Medulla oblongata (tissue), 1 donor: ENCODE data around the gene ASIC5.
A peak's percentile ranks its signal among the peaks of the same experiment; 100 is the strongest.

Experiments used
- DNase-seq: peaks from one replicate; pipeline ENCODE4 v3.0.0-alpha.2; 2015; ENCODE audit errors: extremely low spot score

Gene ASIC5

GRCh38 chr4:155879767-155880166, 13.7 kb upstream of the ASIC5 start:
- DNase-seq = no peak

DNA sequence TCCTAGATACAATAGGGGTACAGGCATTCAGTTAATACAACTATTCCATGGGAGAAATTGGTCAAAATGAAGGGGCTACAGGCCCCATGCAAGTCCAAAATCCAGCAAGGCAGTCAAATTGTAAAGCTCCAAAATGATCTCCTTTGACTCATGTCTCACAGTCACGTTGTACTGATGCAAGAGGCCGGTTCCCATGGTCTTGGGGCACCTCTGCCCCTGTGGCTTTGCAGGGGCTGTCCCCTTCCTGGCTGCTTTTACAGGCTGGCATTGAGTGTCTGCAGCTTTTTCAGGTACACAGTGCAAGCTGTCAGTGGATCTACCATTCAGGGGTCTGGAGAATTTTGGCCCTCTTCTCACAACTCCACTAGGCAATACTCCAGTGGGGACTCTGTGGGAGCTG, 12.5 kb upstream of the ASIC5 start:
- DNase-seq = no peak

DNA sequence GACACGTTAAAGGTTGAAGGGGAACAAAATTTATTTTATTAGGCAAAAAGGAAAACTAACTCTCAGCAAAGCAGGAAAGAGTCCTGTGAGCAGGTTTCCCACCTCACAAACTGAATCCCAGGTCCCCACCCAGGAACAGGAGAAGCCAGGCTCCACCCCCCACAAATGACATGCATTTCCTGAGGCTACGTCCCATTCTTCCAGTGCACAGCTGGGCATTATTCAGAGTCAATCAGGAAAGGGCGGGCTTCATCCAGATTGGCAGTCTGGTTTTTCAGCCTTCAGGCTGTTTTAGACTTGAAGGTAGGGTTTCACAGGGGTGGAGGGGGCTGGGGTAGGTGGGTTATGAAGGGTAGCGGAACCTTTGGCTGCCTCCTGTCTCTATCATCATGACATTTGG, 11.9 kb upstream of the ASIC5 start:
- DNase-seq = no peak

DNA sequence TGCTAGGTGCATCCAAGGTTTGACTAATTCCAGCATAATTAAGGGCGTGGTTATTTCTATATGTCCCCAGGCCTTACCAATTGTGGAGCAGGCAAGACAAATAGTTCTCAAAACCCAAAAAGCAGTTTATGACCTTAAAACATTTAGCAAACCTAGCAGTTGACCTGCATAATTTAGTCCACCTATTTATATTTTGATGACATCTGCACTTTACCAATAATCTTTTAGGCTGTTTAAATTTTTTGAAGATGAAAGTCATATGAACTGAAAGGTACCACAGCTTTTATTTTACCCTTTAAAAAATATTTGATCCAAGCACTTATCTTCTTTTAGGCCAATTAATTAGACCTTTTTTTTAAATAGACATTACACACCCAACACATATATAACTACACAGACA, 9.8 kb upstream of the ASIC5 start:
- DNase-seq = no peak

DNA sequence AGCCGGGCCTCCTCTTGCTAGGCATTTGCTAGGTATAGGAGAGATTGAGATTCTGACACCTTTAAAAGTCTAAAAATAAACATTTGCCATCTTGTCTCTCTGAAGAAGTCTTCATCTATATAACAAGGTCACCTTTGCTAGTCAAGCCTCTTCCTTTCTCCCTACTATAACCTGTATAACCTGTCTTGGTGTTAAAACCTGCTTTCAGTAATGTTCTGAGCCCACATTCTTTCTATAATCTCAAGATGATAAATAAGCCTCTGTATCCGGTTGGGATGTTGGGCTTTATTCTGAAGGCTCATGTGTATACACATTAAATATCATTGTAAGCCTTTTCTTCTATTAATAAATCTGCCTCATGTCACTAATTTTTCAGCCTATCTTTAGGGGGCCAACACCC, 10.2 kb downstream of the ASIC5 start:
- DNase-seq = no peak

- no peak for DNase-seq
Observed at GRCh38 chr4:155854582-155855226, 11.4 kb downstream of the ASIC5 start.

DNA sequence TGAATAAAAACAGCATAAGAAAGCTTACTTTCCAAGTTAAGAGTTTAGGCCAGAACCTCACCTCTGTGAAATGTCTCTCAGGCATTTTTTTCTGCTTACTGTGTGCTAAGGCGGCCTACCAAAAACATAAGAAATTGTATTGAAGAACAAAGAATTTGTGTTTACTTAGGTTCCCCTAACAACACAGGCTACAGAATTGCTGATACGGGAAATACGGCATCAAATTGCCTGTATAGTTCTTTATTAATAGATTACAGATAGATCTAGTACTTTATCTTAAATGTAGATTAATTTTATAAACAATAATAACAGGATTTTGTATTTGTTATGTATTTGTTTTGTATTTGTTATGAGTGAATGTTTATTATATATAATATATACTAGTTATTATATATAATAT, 12.9 kb downstream of the ASIC5 start:
- DNase-seq = no peak

- DNase-seq = no peak
Observed at GRCh38 chr4:155849042-155849441, 17.0 kb downstream of the ASIC5 start.

- no peak for DNase-seq
Observed at GRCh38 chr4:155846929-155847328, 19.1 kb downstream of the ASIC5 start.

DNA sequence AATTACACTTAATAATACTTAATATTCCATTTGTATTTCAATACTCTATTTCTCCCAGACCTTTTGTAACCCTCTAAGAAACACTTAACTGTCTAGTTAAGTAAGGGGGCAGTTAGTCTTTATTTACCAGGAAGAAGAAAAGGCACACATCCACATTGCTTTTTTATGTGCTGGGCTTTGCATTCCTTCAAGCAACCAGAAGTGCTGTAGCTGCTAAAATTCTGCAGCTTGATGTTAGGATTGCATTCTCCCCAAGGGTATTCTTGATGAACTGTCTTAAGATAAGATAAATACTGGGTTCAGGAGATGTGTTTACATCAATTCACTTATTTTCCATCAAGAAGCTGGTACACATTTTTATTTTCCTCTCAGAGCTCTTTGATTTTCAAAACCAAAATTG, 24.0 kb downstream of the ASIC5 start:
- DNase-seq = no peak

DNA sequence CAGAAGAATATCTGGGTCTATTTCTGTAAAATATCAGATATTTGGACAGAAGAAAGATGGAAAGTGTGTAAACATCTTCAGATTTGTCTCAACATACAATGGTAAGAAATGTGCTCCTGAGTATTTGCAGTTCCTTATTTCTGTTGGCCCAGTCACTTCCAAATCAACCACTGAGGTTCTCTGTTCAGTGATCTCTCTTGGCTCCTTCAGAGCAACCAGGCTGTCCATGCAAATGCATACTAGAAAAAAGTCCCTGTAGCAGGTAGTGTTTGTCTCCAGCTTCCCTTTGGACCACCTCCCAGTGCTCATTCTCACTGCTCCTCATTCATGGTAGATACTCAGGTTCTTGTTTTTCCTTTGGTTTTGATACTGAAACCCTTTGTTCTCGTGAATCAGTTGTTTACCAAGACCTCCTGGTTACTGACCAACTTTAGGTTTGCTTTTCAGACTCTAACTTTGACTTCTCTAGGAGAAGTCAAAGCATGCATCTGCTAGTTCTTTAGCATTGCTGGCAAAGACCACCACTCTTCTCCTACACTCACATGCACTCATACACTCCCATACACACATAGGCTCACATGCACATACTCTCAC, 28.8 kb downstream of the ASIC5 start:
- DNase-seq = no peak

GRCh38 chr4:155832664-155833063, 33.4 kb downstream of the ASIC5 start:
- no peak for DNase-seq

DNA sequence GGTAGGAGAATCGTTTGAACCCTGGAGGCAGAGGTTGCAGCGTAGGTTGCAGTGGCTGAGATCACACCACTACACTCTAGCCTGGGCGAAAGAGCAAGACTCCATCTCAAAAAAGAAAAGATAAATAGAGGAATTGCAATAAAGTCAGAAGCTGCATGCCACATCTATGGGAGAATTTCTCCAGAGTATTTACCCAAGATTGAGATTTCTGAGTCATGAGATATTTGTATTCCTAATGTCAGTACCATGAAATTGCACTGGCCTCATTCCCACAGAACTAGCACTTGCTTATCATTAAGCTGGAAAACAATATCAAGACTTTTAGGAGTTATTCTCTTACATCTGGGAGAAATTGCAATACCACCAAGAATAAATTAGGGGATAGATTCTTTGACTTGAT, 37.4 kb downstream of the ASIC5 start:
- DNase-seq = no peak

- no peak for DNase-seq
Observed at GRCh38 chr4:155822572-155822971, 43.5 kb downstream of the ASIC5 start.

DNA sequence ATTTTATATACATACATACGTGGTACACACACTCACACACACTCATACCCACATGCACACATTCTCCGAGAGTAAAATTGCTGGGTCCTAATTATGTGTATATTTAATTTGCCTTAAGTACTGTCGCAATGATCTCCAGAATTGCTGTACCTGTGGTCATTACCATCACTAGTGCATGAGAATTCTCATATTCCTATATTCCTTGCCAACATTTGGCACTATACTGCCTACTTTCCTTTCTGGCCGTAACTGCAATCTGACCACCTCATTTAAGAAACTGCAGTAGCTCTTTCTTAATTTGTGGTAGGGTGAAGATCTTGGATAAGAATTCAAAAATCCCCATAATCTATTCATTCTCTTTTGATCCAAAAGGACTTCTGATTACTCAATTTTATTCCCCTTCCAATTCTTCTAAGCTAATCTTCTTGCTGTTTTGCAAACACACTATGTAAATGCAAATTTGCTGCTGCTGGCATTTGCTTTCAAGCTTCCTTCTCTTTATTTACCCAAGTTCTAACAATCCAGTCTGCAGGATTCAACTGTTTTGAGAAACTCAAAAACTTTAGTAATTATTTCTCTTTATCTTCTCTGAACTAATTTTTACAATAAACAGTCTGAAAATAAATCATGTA, 45.1 kb downstream of the ASIC5 start:
- DNase-seq = no peak

DNA sequence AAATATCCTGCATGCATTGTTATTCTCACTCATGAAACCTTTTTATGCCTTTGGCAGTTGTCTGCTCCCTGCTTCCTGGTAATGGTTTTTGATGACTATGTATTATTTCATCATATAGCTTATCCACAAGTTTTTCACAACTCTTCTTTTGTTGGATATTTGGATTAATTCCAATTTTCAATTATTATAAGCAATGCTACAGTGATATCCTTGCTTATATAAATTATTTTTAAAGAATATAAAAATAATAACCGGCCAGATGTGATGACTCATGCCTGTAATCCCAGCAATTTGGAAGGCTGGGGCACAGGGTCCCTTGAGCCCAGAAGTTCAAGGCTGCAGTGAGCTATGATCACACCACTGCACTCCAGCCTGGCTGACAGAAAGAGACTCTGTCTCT, 47.0 kb downstream of the ASIC5 start:
- no peak for DNase-seq

GRCh38 chr4:155818639-155819038, 47.4 kb downstream of the ASIC5 start:
- no peak for DNase-seq

GRCh38 chr4:155811083-155811482, 55.0 kb downstream of the ASIC5 start:
- no peak for DNase-seq

DNA sequence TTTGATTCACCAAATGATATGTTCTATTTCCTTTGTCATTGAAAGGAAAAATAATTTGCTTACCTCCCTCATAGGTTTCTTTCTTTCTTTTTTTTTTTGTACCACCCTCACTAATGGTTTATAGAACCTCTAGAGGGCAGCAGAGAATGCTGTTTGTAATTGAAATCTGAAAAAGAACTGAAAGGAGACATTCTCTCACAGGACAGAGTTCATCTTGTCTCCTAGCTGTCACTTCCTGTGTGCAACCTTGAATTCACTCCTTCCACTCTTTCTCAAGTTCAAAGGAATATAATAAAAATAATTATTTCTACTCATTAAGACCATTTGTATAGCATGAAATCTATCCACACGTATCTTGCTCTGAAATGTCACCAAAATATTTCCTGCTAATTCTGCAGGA, 56.2 kb downstream of the ASIC5 start:
- peak; percentile 78 for DNase-seq

- no peak for DNase-seq
Observed at GRCh38 chr4:155807021-155807420, 59.1 kb downstream of the ASIC5 start.

DNA sequence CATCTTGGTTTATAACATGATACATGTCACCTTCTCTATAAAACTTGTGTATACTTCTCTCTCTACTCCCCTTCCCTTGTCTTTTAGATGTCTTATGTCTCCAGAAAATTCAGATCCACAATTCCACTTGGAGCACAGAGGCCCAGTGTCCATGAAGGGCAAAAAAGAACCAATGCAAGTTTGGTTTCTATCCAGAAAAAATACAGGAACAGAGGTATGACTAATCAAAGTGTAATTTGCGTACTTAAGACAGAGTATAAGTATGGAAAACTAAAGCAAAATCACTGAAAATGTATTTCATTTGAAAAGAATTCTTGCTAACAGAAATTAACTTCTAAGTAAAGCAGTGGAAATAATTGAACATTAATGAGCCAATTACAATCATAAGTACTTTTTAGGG, 61.1 kb downstream of the ASIC5 start:
- DNase-seq = no peak

DNA sequence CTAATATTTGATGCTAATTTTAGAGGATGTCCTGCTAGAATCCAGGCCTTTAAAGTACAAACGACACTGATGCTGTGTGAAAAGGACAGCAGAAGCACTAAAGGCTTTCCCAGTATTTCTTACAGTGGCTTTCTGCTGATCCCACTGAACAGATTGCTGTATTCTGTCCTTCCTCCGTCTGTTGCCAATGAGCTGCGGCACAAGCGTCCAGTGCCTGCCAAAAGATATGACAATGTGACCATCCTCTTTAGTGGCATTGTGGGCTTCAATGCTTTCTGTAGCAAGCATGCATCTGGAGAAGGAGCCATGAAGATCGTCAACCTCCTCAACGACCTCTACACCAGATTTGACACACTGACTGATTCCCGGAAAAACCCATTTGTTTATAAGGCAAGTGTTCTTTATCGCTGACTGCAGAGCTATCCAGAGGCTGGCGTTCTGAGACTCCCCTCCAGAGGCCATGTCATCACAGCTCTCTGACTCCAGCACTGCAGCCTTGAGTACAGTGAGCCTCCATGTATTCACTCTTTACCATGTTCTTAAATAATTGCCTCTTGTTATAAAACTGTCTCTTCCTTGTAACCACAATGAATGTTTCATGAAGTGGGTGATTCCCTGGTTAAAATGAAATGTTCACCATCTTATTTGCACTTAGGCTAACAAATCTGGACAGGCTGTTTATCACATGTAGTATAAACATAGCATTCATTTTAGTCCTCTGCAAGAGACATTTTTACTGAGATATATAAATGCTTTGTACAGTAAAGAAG, 63.7 kb downstream of the ASIC5 start:
- DNase-seq = peak; percentile 15
